SU-DHL-6 (cell line): Measurements from ENCODE around the gene SPTA1.
"Not testable (repeated sequence)": the region's sequence is repeated elsewhere in the genome, so short reads cannot be mapped to it uniquely, and the experiment has no call there.

Source experiments
- H2AFZ ChIP-seq: fragments of 200-600 bp; sonication (generic); 2 replicates; pipeline ENCODE4 v1.6.1; 2014; ENCODE audit warnings: low read depth, mild to moderate bottlenecking, moderate library complexity, mixed read lengths, antibody characterized with exemption, low read length; ENCODE audit not compliant: severe bottlenecking
- H3F3A ChIP-seq: fragments of 200-600 bp; shearing (Covaris generic); 2 replicates; pipeline ENCODE4 v1.6.0; 2016; ENCODE audit warnings: antibody characterized with exemption, mild to moderate bottlenecking; ENCODE audit not compliant: insufficient read depth
- H3K27ac ChIP-seq: fragments of 200-600 bp; sonication (generic); 2 replicates; pipeline ENCODE4 v1.5.1; 2016; ENCODE audit warnings: low read depth, mild to moderate bottlenecking, low read length, moderate library complexity, mixed read lengths
- H3K27me3 ChIP-seq: fragments of 200-600 bp; sonication (generic), shearing (Covaris generic); 2 replicates; pipeline ENCODE4 v1.6.0; 2014; ENCODE audit warnings: mild to moderate bottlenecking, low read length
- H3K36me3 ChIP-seq: fragments of 200-600 bp; sonication (generic); 2 replicates; pipeline ENCODE4 v1.6.1; 2014; ENCODE audit warnings: mild to moderate bottlenecking, low read length, mixed read lengths
- H3K4me2 ChIP-seq: fragments of 300-600, 200-600 bp; shearing (Covaris generic), sonication (generic); 2 replicates; pipeline ENCODE4 v1.6.0; 2014; ENCODE audit warnings: low read length, low read depth, mild to moderate bottlenecking; ENCODE audit not compliant: poor library complexity, severe bottlenecking
- H3K4me3 ChIP-seq: fragments of 200-600 bp; sonication (generic); 2 replicates; pipeline ENCODE4 v1.5.1; 2014; ENCODE audit warnings: antibody characterized with exemption, low read length, mild to moderate bottlenecking, mixed read lengths; ENCODE audit not compliant: insufficient read depth, poor library complexity, severe bottlenecking
- H3K79me2 ChIP-seq: fragments of 200-600 bp; sonication (generic); 2 replicates; pipeline ENCODE4 v1.6.1; 2014; ENCODE audit warnings: mild to moderate bottlenecking, low read length, moderate library complexity; ENCODE audit not compliant: insufficient read depth
- H3K9ac ChIP-seq: fragments of 200-600 bp; sonication (generic); 2 replicates; pipeline ENCODE4 v1.7.0; 2014; ENCODE audit warnings: mild to moderate bottlenecking, low read length
- H3K9me2 ChIP-seq: fragments of 200-600 bp; sonication (generic); replicated peaks from 2 replicates; pipeline ENCODE4 v1.6.1; 2014; ENCODE audit warnings: low read length; ENCODE audit not compliant: insufficient read depth
- H3K9me3 ChIP-seq: fragments of 200-600 bp; sonication (generic); 2 replicates; pipeline ENCODE4 v1.6.1; 2014; ENCODE audit warnings: low read length, mixed read lengths; ENCODE audit not compliant: insufficient read depth
- H4K20me1 ChIP-seq: fragments of 200-600 bp; sonication (generic); 2 replicates; pipeline ENCODE4 v1.6.1; 2014; ENCODE audit warnings: low read depth, mild to moderate bottlenecking, antibody characterized with exemption, low read length, moderate library complexity, mixed read lengths
- EZH2phosphoT487 ChIP-seq: fragments of 200-600 bp; sonication (generic), shearing (Covaris generic); conservative IDR thresholded peaks from 2 replicates; pipeline ENCODE4 v1.6.1; 2018; ENCODE audit warnings: mild to moderate bottlenecking, antibody characterized with exemption, low read length, moderate library complexity, mixed read lengths
- TF ChIP-seq, protein P1 (sequence below): fragments of 200-600 bp; sonication (generic); IDR thresholded peaks from one replicate; pipeline ENCODE4 v1.5.1; 2017; ENCODE audit warnings: antibody characterized with exemption, mild to moderate bottlenecking, low read length, moderate library complexity; ENCODE audit not compliant: insufficient read depth, poor library complexity, severe bottlenecking

SPTA1 gene

DNA sequence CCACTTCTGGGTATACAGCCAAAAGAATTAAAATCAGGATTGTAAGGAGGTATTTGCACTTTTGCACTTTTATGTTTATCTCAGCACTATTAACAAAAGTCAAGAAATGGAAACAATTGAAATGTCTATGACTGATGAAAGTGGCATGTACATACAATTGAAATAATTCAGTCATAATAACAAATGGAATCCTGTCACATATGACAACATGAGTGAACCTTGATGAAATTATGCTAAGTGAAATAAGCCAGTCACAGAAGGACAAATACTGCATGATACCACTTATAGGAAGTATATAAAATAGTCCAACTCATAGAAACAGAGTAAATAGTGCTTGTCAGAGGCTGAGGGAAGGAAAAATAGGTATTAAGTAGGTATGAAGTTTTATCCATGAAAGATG lies 3.4 kb upstream of the SPTA1 start:
- Histone ChIP-seq H3K4me3 (no peak overlapping the region), H3K27me3 (no peaks in the 10 kb centered on the region), H2AFZ (no peak overlapping the region), H3K9me3 (no peaks in the 10 kb centered on the region), H3K4me2 (no peak overlapping the region), H3K9me2 (no peaks in the 10 kb centered on the region; the same call in 1 of the 2 replicates), H3K79me2 (no peaks in the 10 kb centered on the region), H3F3A (no peaks in the 10 kb centered on the region), H3K27ac (no peak overlapping the region), H3K36me3 (no peaks in the 10 kb centered on the region), H4K20me1 (no peaks in the 10 kb centered on the region), H3K9ac (no peak overlapping the region)
- no peak for TF ChIP-seq EZH2phosphoT487
- TF ChIP-seq, protein P1, sequence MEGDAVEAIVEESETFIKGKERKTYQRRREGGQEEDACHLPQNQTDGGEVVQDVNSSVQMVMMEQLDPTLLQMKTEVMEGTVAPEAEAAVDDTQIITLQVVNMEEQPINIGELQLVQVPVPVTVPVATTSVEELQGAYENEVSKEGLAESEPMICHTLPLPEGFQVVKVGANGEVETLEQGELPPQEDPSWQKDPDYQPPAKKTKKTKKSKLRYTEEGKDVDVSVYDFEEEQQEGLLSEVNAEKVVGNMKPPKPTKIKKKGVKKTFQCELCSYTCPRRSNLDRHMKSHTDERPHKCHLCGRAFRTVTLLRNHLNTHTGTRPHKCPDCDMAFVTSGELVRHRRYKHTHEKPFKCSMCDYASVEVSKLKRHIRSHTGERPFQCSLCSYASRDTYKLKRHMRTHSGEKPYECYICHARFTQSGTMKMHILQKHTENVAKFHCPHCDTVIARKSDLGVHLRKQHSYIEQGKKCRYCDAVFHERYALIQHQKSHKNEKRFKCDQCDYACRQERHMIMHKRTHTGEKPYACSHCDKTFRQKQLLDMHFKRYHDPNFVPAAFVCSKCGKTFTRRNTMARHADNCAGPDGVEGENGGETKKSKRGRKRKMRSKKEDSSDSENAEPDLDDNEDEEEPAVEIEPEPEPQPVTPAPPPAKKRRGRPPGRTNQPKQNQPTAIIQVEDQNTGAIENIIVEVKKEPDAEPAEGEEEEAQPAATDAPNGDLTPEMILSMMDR: no peak

DNA sequence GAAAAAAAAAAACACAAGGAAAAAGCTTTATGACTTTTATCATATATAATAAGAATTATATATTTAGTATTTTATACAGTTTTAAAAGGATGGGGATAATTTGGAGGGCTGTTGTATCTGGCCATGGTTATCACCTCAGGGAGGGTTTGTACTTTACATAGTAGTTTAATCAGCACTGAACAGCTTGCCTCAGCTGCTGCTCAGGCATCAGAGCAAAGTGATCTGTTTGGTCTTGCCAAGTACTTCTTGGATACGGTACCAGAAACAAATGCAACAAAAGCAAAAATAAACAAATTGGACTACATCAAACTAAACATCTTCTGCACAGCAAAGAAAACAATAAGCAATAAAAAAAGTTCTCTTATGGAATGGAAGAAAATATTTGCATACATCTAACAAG lies 2.6 kb upstream of the SPTA1 start:
- H3K9ac ChIP-seq: no peak overlapping the region
- H3K27ac ChIP-seq: no peak overlapping the region
- no peak overlapping the region for H2AFZ ChIP-seq
- no peaks in the 10 kb centered on the region for H3K27me3 ChIP-seq
- no peaks in the 10 kb centered on the region for H3K36me3 ChIP-seq
- TF ChIP-seq, protein P1: no peak
- TF ChIP-seq EZH2phosphoT487: no peak
- H3K9me2 ChIP-seq: no peaks in the 10 kb centered on the region; the same call in 1 of the 2 replicates
- H3K4me3 ChIP-seq: no peak overlapping the region
- H3K9me3 ChIP-seq: no peaks in the 10 kb centered on the region
- H3K4me2 ChIP-seq: no peak overlapping the region
- no peaks in the 10 kb centered on the region for H3F3A ChIP-seq
- no peaks in the 10 kb centered on the region for H4K20me1 ChIP-seq
- no peaks in the 10 kb centered on the region for H3K79me2 ChIP-seq

DNA sequence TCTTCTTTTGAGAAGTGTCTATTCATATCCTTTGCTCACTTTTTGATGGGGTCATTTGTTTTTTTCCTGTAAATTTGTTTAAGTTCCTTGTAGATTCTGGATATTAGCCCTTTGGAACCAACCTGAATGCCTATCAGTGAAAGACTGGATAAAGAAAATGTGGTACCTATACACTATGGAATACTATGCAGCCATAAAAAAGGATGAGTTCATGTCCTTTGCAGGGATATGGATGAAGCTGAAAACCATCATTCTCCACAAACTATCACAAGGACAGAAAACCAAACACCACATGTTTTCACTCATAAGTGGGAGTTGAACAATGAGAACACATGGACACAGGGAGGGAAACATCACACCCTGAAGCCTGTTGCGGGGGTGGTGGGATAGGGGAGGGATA lies 1.8 kb upstream of the SPTA1 start:
- H3K27ac ChIP-seq, H3K79me2 ChIP-seq, H2AFZ ChIP-seq, H3F3A ChIP-seq, H4K20me1 ChIP-seq, H3K9me3 ChIP-seq, H3K4me2 ChIP-seq, H3K9ac ChIP-seq, H3K4me3 ChIP-seq, H3K9me2 ChIP-seq, H3K36me3 ChIP-seq, H3K27me3 ChIP-seq: not testable (repeated sequence)

DNA sequence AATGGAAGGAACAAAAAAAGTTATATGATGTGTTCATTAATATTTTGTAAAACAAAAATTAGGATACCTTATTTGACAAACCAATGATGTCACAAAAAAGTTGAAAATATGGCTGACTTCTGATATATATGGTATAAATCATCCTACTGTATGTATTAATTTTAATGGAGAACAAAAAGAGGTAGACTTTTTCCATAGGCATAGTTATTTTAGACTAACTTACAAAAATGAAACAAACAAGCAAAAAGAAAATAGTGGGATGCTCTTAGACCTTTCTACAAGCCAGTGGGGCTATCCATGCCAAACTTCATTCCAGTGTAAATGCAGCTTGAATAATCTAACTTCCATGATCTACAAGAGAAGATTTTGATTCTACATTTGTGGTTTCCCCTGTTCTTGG lies 522 bp upstream of the SPTA1 start:
- Histone ChIP-seq H3F3A (no peaks in the 10 kb centered on the region), H3K9me3 (no peaks in the 10 kb centered on the region), H3K4me3 (no peak overlapping the region), H3K79me2 (no peaks in the 10 kb centered on the region), H3K9ac (no peak overlapping the region), H3K27ac (no peak overlapping the region), H2AFZ (no peak overlapping the region), H3K4me2 (no peak overlapping the region), H4K20me1 (no peaks in the 10 kb centered on the region), H3K27me3 (no peaks in the 10 kb centered on the region), H3K9me2 (no peaks in the 10 kb centered on the region; the same call in 1 of the 2 replicates), H3K36me3 (no peaks in the 10 kb centered on the region)
- no peak for TF ChIP-seq EZH2phosphoT487
- TF ChIP-seq, protein P1: no peak
